Endothelial cell of umbilical vein (primary cell): Measurements from ENCODE around the gene DNASE2.

Experiments used
- EZH2 ChIP-seq: IDR thresholded peaks from 2 replicates; pipeline ENCODE4 v1.6.1; 2012; ENCODE audit warnings: borderline replicate concordance, low read depth, mild to moderate bottlenecking, moderate library complexity, low read length, inconsistent platforms; ENCODE audit not compliant: severe bottlenecking
- FOS ChIP-seq: IDR thresholded peaks from 2 replicates; pipeline ENCODE4 v1.6.1; 2011; ENCODE audit warnings: mild to moderate bottlenecking, low read length, moderate library complexity, borderline replicate concordance; ENCODE audit not compliant: insufficient read depth
- GATA2 ChIP-seq: IDR thresholded peaks from 2 replicates; pipeline ENCODE4 v1.7.0; 2011; ENCODE audit warnings: low read depth, mild to moderate bottlenecking, moderate library complexity, mixed read lengths, low read length; ENCODE audit not compliant: insufficient read length, insufficient read depth
- MYC ChIP-seq: IDR thresholded peaks from one replicate; pipeline ENCODE4 v1.6.1; 2011; ENCODE audit warnings: mild to moderate bottlenecking, low read depth, low read length
- POLR2A ChIP-seq: IDR thresholded peaks from 2 replicates; pipeline ENCODE4 v1.6.1; 2012; ENCODE audit warnings: low read depth, mild to moderate bottlenecking, control low read depth, low read length
- POLR2AphosphoS5 ChIP-seq: IDR thresholded peaks from 2 replicates; pipeline ENCODE4 v1.6.1; 2012; ENCODE audit warnings: low read depth, mild to moderate bottlenecking, control low read depth, low read length, moderate library complexity; ENCODE audit not compliant: insufficient read depth
- TF ChIP-seq, protein P1 (sequence below), 2 donors: IDR thresholded peaks; 1 replicate in 1 of 2; 2 replicates in 1 of 2; pipeline ENCODE4 v1.5.1; 2011; ENCODE audit warnings: low read length in 2 of 2, mild to moderate bottlenecking in 2 of 2, moderate library complexity in 2 of 2, control low read depth in 1 of 2, inconsistent platforms in 1 of 2, low read depth in 1 of 2; ENCODE audit not compliant: insufficient read depth in 1 of 2; ENCODE audit errors: extremely low read depth in 1 of 2
- TF ChIP-seq, protein P2 (sequence below): IDR thresholded peaks from 2 replicates; pipeline ENCODE4 v1.6.1; 2011; ENCODE audit not compliant: insufficient read depth, insufficient read length

- TF ChIP-seq MYC (no peak), EZH2 (no peak), POLR2AphosphoS5 (no peak), GATA2 (no peak), POLR2A (no peak), FOS (no peak)
- TF ChIP-seq, protein P1, sequence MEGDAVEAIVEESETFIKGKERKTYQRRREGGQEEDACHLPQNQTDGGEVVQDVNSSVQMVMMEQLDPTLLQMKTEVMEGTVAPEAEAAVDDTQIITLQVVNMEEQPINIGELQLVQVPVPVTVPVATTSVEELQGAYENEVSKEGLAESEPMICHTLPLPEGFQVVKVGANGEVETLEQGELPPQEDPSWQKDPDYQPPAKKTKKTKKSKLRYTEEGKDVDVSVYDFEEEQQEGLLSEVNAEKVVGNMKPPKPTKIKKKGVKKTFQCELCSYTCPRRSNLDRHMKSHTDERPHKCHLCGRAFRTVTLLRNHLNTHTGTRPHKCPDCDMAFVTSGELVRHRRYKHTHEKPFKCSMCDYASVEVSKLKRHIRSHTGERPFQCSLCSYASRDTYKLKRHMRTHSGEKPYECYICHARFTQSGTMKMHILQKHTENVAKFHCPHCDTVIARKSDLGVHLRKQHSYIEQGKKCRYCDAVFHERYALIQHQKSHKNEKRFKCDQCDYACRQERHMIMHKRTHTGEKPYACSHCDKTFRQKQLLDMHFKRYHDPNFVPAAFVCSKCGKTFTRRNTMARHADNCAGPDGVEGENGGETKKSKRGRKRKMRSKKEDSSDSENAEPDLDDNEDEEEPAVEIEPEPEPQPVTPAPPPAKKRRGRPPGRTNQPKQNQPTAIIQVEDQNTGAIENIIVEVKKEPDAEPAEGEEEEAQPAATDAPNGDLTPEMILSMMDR (IDR thresholded peaks at IDR 0.05; ENCODE audit: extremely low read depth in 1 of 2, insufficient read depth in 1 of 2, low read depth in 1 of 2, low read length in 2 of 2), result no peak
- TF ChIP-seq, protein P2, sequence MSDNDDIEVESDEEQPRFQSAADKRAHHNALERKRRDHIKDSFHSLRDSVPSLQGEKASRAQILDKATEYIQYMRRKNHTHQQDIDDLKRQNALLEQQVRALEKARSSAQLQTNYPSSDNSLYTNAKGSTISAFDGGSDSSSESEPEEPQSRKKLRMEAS, result no peak
These were observed 3.0 kb upstream of the DNASE2 start for GRCh38 chr19:12884202-12884601.
